H1 (cell line): ENCODE data around the gene RNF41. TPM values are rescaled to one million over a fixed set of nuclear protein-coding genes. Genes with fewer than 3 reads are reported as not detected.

Source experiments
- ATF3 ChIP-seq: IDR thresholded peaks from 2 replicates; pipeline ENCODE4 v1.6.1; 2011; ENCODE audit warnings: low read depth, mild to moderate bottlenecking, low read length; ENCODE audit not compliant: insufficient read depth
- NANOG ChIP-seq: IDR thresholded peaks from 2 replicates; pipeline ENCODE4 v1.6.1; 2011; ENCODE audit warnings: low read length, low read depth, mild to moderate bottlenecking, inconsistent platforms; ENCODE audit not compliant: insufficient read depth, poor library complexity, severe bottlenecking
- POLR2A ChIP-seq, 2 experiments: IDR thresholded peaks; 1 replicate in 1 of 2; 2 replicates in 1 of 2; pipeline ENCODE4 v1.6.1; 2011; ENCODE audit warnings: low read depth in 2 of 2, low read length in 2 of 2, mild to moderate bottlenecking in 2 of 2; ENCODE audit errors: control extremely low read depth in 1 of 2
- SUZ12 ChIP-seq: fragments of 200-600 bp; sonication (generic); IDR thresholded peaks from 2 replicates; pipeline ENCODE4 v1.6.1; 2012; ENCODE audit warnings: mild to moderate bottlenecking, inconsistent platforms, low read length, moderate library complexity, mixed read lengths
- polyA plus RNA-seq, 7 experiments: library from polyadenylated mRNA; depleted of rRNA in 3 of 7; stranded (reverse) in 5 of 7; unstranded in 2 of 7; fragments of >200 nt in 5 of 7; fragments of 200-250 nt in 2 of 7; gene quantifications; 1 replicate in 5 of 7; 2 replicates in 1 of 7; 4 replicates in 1 of 7; pipeline versions ENCODE4 v1.2.1 to v1.2.3, GENCODE V29; 2011 to 2013; ENCODE audit warnings: missing spikeins in 2 of 7, mixed read lengths in 2 of 7
- total RNA-seq: library from RNA; stranded (reverse); fragmentation: NEBNext Ultra II Directional; extraction: Animal tissue kit (Norgen Biotek cat#: 25700); gene quantifications from 2 replicates; pipeline ENCODE4 v1.2.1, GENCODE V29; 2021

RNF41 gene
- total and polyA plus RNA-seq, 2 of the 8 experiments (the other 6 are each of a cell fraction or from before 2014, with no cell fraction given) = 55.5 to 98.6 TPM

DNA sequence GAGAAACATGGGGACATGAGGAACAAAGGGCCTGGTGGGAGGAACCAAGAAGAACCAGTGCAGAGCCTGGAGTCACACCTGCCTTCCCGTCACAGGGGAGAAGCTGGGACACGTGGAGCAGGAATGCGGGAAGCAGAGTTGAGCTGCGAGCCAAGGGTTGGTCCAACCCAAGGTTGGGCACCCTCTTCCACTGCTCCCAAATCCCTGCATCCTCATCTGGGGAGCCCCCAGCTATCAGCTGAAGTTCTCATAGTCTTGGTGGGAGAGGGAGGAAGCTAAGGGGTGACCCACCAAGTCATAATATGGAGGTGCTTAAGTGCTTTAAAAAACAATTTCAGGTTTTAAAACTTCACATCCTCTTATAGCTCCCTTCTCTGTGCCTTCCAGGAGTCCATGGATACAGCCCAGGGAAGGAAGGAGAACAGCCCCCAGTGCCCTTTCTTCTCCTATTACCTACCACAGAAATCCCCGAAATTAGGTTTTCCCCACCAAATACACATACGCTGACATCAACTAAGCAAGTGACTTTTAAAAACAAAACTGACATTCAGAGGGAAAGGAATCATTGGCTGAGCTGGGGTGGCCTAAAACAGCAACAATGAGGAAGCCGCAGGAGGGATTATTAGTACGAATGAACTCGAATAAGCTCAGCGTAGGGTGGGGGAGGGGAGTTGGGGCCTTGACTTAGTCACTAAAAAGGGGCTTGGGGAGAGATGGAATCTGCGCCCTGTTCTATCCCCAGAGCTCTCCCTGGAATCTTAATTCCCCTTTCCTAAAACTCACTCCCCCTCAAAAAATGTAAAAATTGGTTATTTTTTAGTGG, 59.0 kb downstream of the RNF41 start (continued):
- TF ChIP-seq NANOG (no peak), POLR2A (IDR thresholded peaks at IDR 0.05; ENCODE audit: control extremely low read depth in 1 of 2, low read depth in 2 of 2, low read length in 2 of 2) (peak; percentile 55 to 86), SUZ12 (no peak), ATF3 (no peak)
- TF ChIP-seq, all 59 proteins: peak for 5
